Measurements from ENCODE around the gene CARM1.
"Not testable (repeated sequence)": the region's sequence is repeated elsewhere in the genome, so short reads cannot be mapped to it uniquely, and the experiment has no call there.

The CARM1 gene

GRCh38 chr19:10870955-10871603 lies at the start of gene CARM1:
Gene CARM1 (plus strand): TSS chr19:10871553. CDS start chr19:10871703, 150 bp downstream.
- DNase-seq = peak; percentile 78 to 100 (median 99)

GRCh38 chr19:10823690-10824089 lies 47.7 kb upstream of the CARM1 start:
- no peak for DNase-seq

- DNase-seq = no peak
Observed at GRCh38 chr19:10826231-10826630, 45.1 kb upstream of the CARM1 start.

- no peak for DNase-seq
Observed at GRCh38 chr19:10826846-10827245, 44.5 kb upstream of the CARM1 start.

- no peak for DNase-seq
Observed at GRCh38 chr19:10828981-10829821, 42.2 kb upstream of the CARM1 start.

GRCh38 chr19:10829967-10830366 lies 41.4 kb upstream of the CARM1 start:
- DNase-seq = no peak

GRCh38 chr19:10830370-10830769 lies 41.0 kb upstream of the CARM1 start:
- no peak for DNase-seq

- DNase-seq = no peak
Observed at GRCh38 chr19:10830931-10831779, 40.2 kb upstream of the CARM1 start.

GRCh38 chr19:10831987-10832938 lies 39.1 kb upstream of the CARM1 start:
- no peak for DNase-seq

GRCh38 chr19:10832939-10833296 lies 38.4 kb upstream of the CARM1 start:
- DNase-seq = no peak

- DNase-seq = peak in 5 of 58 donors; percentile 48 to 68 (median 52)
Observed at GRCh38 chr19:10835089-10835753, 36.1 kb upstream of the CARM1 start.

GRCh38 chr19:10835754-10836478 lies 35.4 kb upstream of the CARM1 start, which contains the start of gene TMED1:
Gene TMED1 (minus strand): TSS chr19:10836212. CDS start chr19:10836191, 21 bp downstream.
- peak; percentile 86 to 100 (median 96) for DNase-seq

GRCh38 chr19:10836479-10837330 lies 34.6 kb upstream of the CARM1 start:
- peak in 42 of 58 donors; percentile 66 to 96 (median 88) for DNase-seq

- not testable (repeated sequence) for DNase-seq
Observed at GRCh38 chr19:10837649-10838048, 33.7 kb upstream of the CARM1 start.

GRCh38 chr19:10838377-10838776 lies 33.0 kb upstream of the CARM1 start:
- no peak for DNase-seq

- DNase-seq = no peak
Observed at GRCh38 chr19:10839114-10840050, 32.0 kb upstream of the CARM1 start.

- no peak for DNase-seq
Observed at GRCh38 chr19:10842788-10843187, 28.6 kb upstream of the CARM1 start.
